Lung microvascular endothelial cell (primary cell): Measurements from ENCODE around the gene TCTN2. TPM values are rescaled to one million over a fixed set of nuclear protein-coding genes. Genes with fewer than 3 reads are reported as not detected.

ENCODE experiments used
- DNase-seq, 2 donors: peaks; one replicate each; pipeline versions ENCODE4 v3.0.0 to v3.0.0-alpha.2; 2010; ENCODE audit warnings: low read depth in 2 of 2
- total RNA-seq: library from RNA; depleted of rRNA; stranded (reverse); fragments of >200 nt; gene quantifications from 2 replicates; pipeline ENCODE4 v1.2.1, GENCODE V29; 2014

TCTN2 gene
- 3.8 and 4.6 TPM in 2 replicates for total RNA-seq

GRCh38 chr12:123670882-123671728 lies at the start of gene TCTN2:
Gene TCTN2 (plus strand): TSS chr12:123671113. CDS start chr12:123671241, 128 bp downstream.
- peak; percentile 94 to 95 for DNase-seq

DNA sequence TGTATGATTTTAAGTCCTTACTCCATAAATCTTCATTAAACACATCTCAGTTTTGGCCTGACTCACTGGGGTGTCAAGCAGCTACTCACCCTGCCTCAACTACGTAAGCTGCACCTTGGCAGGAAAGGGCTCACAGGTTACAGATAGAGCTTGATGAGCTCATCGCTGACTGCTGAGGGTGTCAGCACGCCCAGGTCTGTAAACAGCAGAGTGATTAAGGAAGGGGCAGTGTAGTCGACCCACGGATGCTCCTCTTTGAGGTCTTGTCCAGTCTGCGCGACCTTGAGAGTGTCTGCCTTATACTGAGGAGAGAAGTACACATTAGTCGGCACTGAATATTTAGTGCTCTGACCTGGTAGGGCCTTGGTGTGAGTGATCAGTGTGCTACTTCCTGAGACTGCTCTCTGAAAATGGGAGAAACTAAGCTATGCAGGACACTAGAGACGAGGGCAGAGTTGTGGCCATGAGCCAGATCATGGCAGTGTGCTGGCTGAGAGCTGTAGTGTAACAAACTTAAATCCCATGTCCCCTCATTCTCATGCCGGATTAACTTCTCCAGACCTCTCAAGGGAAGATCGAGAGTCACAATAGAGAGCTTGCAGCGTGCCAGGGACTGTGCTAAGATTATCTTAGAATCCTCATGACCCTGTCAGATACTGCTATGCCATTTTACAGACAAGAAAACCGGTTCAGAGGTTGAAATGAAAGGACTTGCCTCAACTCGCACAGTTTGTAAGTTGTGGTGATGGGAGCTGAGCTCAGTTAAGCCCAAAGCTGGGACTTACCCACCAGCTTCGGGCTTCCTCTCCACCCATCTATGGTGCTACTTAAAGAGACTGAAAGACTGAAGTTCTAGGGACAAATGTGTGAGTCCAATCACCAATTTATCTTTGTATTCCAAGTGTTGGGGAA lies 49.0 kb upstream of the TCTN2 start:
- DNase-seq = no peak

DNA sequence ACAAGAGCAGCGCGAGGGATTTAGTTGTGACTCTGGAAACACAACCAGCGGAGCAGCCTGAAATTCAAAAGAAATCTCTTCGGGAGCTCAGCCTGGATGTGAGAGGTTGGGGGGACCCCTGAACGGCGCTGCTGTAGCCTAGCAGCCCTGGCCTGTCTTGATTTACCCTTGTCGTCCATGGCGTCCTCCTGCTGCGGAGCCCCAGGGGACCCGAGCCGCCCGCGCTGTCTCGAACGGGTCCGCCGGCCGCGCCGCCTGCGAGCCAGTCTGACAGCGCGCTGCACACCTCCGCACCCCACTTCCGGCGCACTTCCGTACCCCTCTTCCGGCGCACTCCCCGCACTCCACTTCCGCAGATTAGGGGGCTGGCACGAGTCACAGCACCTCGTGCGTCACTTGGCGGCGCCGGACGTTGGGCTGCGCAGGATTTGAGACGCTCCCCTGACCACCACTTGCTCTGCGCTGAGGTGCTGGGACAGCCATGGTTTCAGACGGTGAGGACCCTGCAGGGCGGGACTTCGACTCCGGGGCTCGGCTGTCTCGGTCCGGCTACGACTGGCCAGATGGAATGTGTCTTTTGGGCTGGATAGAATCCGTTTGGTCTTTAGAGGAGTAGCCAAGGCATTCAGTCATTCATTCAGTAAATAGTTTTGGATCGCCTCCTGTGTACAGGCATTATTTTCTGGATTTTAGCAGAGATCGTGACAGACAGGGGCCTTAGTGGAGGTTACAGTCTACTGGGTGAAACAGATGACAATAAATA lies 37.4 kb upstream of the TCTN2 start, which contains the start of the genes EIF2B1 and GTF2H3:
EIF2B1 (minus strand) TSS at position 308 of the 763 bp plus-strand sequence; CDS start at position 179, 129 bp downstream.
GTF2H3 (plus strand) TSS at position 451 of the 763 bp plus-strand sequence; CDS start at position 482, 31 bp downstream.
- DNase-seq = peak; percentile 97 to 98

- DNase-seq = peak in 1 of 2 donors; percentile 4
These were observed 36.8 kb upstream of the TCTN2 start for GRCh38 chr12:123634142-123634561.

DNA sequence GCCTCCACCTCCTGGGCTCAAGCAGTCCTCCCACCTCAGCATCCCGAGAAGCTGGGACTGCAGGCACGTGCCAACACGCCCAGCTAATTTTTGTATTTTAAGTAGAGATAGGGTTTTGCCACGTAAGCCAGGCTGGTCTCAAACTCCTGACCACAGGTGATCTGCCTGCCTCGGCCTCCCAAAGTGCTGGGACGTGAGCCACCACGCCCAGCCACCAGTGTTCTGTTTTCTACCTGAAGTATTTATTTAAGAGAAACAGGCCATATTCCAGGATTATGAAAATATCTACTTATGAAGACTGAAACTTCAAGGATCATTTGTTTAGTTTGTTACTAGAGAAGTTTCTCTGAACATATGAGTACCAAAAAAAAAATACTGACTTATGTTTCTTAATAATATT lies 27.0 kb upstream of the TCTN2 start:
- DNase-seq = no peak

DNA sequence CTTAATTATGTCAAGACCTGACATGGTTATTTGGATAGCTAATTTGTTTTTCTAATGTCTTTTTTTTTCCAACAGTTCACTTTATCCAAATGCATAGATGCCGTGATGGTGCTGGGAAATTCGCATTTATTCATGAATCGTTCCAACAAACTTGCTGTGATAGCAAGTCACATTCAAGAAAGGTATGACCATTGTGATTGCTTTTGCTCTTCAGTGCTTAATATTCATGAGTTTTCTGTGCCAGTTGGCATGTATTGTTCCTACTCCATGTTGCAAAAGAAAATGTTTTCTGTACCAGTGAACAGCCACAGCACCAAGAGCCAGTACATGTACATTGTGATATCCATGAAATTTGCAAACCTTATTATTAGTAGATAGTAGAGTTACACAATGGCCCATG lies 25.5 kb upstream of the TCTN2 start:
- DNase-seq = no peak

DNA sequence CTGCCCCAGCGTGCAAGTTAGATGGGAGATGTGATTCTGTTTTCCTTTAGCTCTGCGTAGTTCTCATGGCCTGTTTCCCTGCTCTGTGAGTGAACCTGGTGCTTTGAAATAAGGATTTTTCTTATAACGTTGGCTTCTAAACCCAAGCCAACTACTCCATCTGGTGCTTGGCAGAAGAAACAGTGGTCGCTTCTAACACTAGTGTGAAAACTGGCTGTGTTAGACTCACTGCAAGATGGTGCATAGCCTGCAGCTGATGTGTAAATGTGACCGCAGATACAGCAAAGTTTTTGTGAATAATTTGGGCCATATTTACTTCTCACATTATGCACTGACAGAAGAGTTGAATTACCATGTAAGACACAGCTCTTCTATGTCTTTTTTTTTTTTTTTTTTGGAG lies 25.0 kb upstream of the TCTN2 start:
- DNase-seq = no peak

DNA sequence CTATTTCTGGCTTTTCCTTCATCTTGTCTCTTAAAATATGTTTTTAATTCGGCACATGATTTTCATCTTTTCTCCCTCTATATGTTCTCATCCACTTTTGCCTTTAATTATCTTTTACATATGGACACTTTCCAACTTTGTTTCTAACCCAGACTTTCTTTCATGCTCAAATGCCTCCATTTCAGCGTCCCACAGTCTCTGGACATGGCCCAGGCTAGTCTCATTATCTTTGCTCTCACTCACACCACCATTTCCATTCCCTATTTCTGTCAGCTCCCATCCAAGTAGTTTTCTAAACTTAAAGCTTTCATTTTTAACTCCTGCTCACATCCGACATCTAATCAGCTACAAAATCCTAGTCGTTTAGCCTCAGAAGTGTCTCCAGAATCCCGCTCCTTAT lies 22.5 kb upstream of the TCTN2 start:
- no peak for DNase-seq

GRCh38 chr12:123654129-123654701 lies 16.7 kb upstream of the TCTN2 start:
- no peak for DNase-seq

- no peak for DNase-seq
These were observed 15.5 kb upstream of the TCTN2 start for GRCh38 chr12:123655420-123655819.

- DNase-seq = no peak
These were observed 14.5 kb upstream of the TCTN2 start for GRCh38 chr12:123656392-123656791.

GRCh38 chr12:123657211-123657610 lies 13.7 kb upstream of the TCTN2 start:
- DNase-seq = no peak

DNA sequence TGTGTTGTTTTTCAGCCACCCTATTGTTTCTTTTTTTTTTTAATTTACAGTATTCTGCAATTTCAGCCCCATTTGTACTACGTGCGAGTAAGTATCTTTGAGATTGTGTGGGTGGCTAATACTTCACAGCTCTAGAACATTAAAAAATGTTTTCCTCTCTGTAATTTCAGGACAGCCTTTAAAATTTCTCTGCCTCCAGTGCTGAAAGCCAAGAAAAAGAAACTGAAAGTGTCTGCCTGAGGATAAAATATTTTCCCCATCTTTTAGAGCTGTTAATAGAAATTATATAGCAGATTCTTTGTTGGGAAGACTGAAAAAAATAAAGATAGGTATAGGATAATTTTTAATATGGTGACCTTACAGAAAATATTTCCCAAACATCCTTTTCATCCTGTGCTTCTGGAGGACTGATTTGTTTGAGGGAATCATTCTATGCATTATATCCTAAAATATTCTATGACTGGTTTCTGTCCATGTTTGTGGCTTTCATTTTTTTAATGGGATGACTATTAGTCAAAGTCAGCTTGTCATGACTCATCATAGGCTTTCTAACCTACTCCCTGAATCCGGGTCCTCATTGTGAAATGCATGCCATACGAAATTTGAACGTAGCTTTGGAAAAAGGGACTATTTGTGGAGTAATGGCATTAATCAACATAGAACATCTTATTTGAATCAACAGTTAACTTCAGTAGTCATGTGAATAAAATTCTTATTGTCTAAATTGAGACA lies 10.8 kb upstream of the TCTN2 start:
- peak; percentile 31 to 79 for DNase-seq

DNA sequence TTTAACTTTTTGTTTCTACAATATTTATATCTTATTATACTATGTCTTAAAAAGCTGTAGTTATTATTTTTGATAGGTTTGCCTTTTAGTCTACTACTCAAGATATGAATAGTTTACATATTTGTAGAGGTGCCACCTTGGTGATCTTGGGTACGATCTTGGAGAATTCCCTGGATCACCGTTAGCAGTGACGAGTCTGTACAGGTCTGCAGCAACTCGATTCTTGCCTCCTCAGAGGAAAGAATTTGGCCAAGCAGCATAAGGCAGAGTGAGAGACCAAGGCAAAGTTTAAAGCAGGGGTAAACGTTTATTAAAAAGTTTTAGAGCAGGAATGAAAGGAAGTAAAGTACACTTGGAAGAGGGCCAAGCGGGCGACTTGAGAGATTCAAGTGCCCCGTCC lies 3.1 kb upstream of the TCTN2 start:
- DNase-seq = no peak

GRCh38 chr12:123671876-123672275 lies 963 bp downstream of the TCTN2 start:
- peak in 1 of 2 donors; percentile 17 for DNase-seq

- no peak for DNase-seq
These were observed 4.5 kb downstream of the TCTN2 start for GRCh38 chr12:123675436-123675835.

- DNase-seq = peak in 1 of 2 donors; percentile 52
These were observed 5.9 kb downstream of the TCTN2 start for GRCh38 chr12:123676616-123677320.

GRCh38 chr12:123678981-123679380 lies 8.1 kb downstream of the TCTN2 start:
- DNase-seq = no peak

GRCh38 chr12:123681605-123682004 lies 10.7 kb downstream of the TCTN2 start:
- no peak for DNase-seq

- DNase-seq = no peak
These were observed 13.1 kb downstream of the TCTN2 start for GRCh38 chr12:123683964-123684363.
